ENCODE data around the gene RPUSD3. TPM values are rescaled to one million over a fixed set of nuclear protein-coding genes. Genes with fewer than 3 reads are reported as not detected.

The RPUSD3 gene
- total and polyA plus RNA-seq, 9 of the 15 experiments (the other 6 are each of a cell fraction or from before 2014, with no cell fraction given) = 13.8 to 99.0 (median 59.3) TPM

DNA sequence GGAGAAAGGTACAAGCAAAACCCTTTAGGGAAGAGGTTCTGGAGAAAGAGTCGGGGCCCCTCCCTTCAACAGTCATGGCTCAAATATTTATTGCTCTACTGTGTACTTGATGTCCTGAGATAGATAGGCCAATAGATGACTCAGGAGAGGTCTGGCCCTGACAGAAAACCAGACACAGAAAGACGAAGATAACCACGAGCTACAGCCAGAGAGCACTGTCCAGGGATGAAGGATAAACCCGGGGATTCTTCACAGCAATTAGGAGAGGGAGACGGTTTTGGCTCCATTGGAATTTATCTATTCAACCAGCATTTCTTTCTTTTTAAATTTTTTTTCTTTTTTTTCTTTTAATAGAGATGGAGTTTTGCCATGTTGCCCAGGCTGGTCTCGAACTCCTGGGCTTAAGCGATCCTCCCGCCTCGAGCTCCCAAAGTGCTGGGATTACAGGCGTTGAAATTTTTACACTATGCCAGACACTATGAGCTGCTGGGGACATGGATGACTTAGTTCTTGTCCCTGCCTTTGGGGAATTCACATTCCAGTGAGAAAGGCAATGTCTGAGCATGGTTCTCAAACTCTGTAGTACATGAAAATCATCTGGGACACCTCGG is 40.9 kb upstream of the RPUSD3 start (continued):
- no peak for TF ChIP-seq HEY1 (CRISPR knock-in tag; IDR thresholded peaks at IDR 0.05; ENCODE audit: borderline replicate concordance)
- TF ChIP-seq, protein P1, sequence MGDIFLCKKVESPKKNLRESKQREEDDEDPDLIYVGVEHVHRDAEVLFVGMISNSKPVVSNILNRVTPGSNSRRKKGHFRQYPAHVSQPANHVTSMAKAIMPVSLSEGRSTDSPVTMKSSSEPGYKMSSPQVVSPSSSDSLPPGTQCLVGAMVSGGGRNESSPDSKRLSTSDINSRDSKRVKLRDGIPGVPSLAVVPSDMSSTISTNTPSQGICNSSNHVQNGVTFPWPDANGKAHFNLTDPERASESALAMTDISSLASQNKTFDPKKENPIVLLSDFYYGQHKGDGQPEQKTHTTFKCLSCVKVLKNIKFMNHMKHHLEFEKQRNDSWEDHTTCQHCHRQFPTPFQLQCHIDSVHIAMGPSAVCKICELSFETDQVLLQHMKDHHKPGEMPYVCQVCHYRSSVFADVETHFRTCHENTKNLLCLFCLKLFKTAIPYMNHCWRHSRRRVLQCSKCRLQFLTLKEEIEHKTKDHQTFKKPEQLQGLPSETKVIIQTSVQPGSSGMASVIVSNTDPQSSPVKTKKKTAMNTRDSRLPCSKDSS (IDR thresholded peaks at IDR 0.05; ENCODE audit: low read depth, partially characterized antibody) = no peak
- TF ChIP-seq ZNF324 (CRISPR knock-in tag; IDR thresholded peaks at IDR 0.05) = no peak
- TF ChIP-seq RHOXF2B (CRISPR knock-in tag; conservative IDR thresholded peaks at IDR 0.05) = no peak
- TF ChIP-seq MCM2 (IDR thresholded peaks at IDR 0.05; ENCODE audit: low read depth) = no peak
- 0 out of 2 replicates have a peak, but pooled peaks have one; percentile 54 for TF ChIP-seq SOX6 (IDR thresholded peaks at IDR 0.05)
- TF ChIP-seq, protein P2, sequence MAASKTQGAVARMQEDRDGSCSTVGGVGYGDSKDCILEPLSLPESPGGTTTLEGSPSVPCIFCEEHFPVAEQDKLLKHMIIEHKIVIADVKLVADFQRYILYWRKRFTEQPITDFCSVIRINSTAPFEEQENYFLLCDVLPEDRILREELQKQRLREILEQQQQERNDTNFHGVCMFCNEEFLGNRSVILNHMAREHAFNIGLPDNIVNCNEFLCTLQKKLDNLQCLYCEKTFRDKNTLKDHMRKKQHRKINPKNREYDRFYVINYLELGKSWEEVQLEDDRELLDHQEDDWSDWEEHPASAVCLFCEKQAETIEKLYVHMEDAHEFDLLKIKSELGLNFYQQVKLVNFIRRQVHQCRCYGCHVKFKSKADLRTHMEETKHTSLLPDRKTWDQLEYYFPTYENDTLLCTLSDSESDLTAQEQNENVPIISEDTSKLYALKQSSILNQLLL (CRISPR knock-in tag; IDR thresholded peaks at IDR 0.05; ENCODE audit: borderline replicate concordance) = no peak
- no peak for TF ChIP-seq NCOA4 (IDR thresholded peaks at IDR 0.05; ENCODE audit: partially characterized antibody)
- TF ChIP-seq ZKSCAN3 (CRISPR knock-in tag; IDR thresholded peaks at IDR 0.05) = no peak
- TF ChIP-seq ZNF133 (CRISPR knock-in tag; IDR thresholded peaks at IDR 0.05) = no peak
- TF ChIP-seq HMGN3 (IDR thresholded peaks at IDR 0.05; ENCODE audit: borderline replicate concordance, extremely low read depth, insufficient read length, low read depth, low read length) = no peak
- TF ChIP-seq ZNF134 (CRISPR knock-in tag; conservative IDR thresholded peaks at IDR 0.05) = no peak
- TF ChIP-seq, protein P3, sequence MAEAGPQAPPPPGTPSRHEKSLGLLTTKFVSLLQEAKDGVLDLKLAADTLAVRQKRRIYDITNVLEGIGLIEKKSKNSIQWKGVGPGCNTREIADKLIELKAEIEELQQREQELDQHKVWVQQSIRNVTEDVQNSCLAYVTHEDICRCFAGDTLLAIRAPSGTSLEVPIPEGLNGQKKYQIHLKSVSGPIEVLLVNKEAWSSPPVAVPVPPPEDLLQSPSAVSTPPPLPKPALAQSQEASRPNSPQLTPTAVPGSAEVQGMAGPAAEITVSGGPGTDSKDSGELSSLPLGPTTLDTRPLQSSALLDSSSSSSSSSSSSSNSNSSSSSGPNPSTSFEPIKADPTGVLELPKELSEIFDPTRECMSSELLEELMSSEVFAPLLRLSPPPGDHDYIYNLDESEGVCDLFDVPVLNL (CRISPR knock-in tag; IDR thresholded peaks at IDR 0.05; ENCODE audit: low read depth) = no peak
- TF ChIP-seq ZNF696 (CRISPR knock-in tag; conservative IDR thresholded peaks at IDR 0.05) = no peak
- no peak for TF ChIP-seq DACH1 (IDR thresholded peaks at IDR 0.05; ENCODE audit: partially characterized antibody)
- TF ChIP-seq, protein P4, sequence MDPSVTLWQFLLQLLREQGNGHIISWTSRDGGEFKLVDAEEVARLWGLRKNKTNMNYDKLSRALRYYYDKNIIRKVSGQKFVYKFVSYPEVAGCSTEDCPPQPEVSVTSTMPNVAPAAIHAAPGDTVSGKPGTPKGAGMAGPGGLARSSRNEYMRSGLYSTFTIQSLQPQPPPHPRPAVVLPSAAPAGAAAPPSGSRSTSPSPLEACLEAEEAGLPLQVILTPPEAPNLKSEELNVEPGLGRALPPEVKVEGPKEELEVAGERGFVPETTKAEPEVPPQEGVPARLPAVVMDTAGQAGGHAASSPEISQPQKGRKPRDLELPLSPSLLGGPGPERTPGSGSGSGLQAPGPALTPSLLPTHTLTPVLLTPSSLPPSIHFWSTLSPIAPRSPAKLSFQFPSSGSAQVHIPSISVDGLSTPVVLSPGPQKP (CRISPR knock-in tag; IDR thresholded peaks at IDR 0.05) = no peak
- TF ChIP-seq, protein P5, sequence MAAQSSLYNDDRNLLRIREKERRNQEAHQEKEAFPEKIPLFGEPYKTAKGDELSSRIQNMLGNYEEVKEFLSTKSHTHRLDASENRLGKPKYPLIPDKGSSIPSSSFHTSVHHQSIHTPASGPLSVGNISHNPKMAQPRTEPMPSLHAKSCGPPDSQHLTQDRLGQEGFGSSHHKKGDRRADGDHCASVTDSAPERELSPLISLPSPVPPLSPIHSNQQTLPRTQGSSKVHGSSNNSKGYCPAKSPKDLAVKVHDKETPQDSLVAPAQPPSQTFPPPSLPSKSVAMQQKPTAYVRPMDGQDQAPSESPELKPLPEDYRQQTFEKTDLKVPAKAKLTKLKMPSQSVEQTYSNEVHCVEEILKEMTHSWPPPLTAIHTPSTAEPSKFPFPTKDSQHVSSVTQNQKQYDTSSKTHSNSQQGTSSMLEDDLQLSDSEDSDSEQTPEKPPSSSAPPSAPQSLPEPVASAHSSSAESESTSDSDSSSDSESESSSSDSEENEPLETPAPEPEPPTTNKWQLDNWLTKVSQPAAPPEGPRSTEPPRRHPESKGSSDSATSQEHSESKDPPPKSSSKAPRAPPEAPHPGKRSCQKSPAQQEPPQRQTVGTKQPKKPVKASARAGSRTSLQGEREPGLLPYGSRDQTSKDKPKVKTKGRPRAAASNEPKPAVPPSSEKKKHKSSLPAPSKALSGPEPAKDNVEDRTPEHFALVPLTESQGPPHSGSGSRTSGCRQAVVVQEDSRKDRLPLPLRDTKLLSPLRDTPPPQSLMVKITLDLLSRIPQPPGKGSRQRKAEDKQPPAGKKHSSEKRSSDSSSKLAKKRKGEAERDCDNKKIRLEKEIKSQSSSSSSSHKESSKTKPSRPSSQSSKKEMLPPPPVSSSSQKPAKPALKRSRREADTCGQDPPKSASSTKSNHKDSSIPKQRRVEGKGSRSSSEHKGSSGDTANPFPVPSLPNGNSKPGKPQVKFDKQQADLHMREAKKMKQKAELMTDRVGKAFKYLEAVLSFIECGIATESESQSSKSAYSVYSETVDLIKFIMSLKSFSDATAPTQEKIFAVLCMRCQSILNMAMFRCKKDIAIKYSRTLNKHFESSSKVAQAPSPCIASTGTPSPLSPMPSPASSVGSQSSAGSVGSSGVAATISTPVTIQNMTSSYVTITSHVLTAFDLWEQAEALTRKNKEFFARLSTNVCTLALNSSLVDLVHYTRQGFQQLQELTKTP (IDR thresholded peaks at IDR 0.05; ENCODE audit: low read depth in 1 of 2, partially characterized antibody in 2 of 2) = peak in 1 of 2 experiments; percentile 35

All from K562 (cell line).